ENCODE measurements around the gene KDM8. TPM values are rescaled to one million over a fixed set of nuclear protein-coding genes. Genes with fewer than 3 reads are reported as not detected.

The KDM8 gene
- total and polyA plus RNA-seq, 2 experiments from 2014 or later = 5.1 to 5.7 TPM

DNA sequence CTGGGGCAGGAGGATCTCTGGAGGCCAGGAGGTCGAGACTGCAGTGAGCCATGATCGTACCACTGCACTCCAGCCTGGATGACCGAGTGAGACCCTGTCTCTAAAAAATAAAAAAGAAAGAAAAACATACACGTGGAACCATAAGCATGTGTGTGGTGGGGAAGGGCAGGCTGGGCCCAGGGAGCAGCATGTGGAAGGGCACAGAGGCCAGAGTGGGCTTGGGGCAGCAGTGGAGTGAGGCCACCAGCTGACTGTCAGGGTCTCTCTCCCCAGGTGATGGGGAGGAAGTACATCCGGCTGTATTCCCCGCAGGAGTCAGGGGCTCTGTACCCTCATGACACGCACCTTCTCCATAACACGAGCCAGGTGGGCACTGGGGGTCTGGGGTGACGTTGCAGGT lies 16.8 kb downstream of the KDM8 start:
- Histone ChIP-seq H3K4me2 (no peak overlapping the region), H3K9me2 (ENCODE audit: insufficient read depth) (no peaks in the 10 kb centered on the region), H3K27me3 (ENCODE audit: insufficient read depth) (no peaks in the 10 kb centered on the region), H3F3A (replicated peaks; ENCODE audit: low read depth) (no peaks in the 10 kb centered on the region), H3K36me3 (ENCODE audit: insufficient read depth) (no peaks in the 10 kb centered on the region), H3K4me3 (no peak overlapping the region), H3K27ac (ENCODE audit: low read depth) (no peak overlapping the region), H4K20me1 (replicated peaks; ENCODE audit: insufficient read depth) (no peaks in the 10 kb centered on the region), H3K4me1 (ENCODE audit: insufficient read depth) (no peaks in the 10 kb centered on the region), H2AFZ (no peak overlapping the region), H3K79me2 (replicated peaks; ENCODE audit: insufficient read depth) (no peaks in the 10 kb centered on the region)
- TF ChIP-seq ZNF331 (CRISPR knock-in tag; IDR thresholded peaks at IDR 0.05; ENCODE audit: low read depth) = no peak
- TF ChIP-seq, protein P1, sequence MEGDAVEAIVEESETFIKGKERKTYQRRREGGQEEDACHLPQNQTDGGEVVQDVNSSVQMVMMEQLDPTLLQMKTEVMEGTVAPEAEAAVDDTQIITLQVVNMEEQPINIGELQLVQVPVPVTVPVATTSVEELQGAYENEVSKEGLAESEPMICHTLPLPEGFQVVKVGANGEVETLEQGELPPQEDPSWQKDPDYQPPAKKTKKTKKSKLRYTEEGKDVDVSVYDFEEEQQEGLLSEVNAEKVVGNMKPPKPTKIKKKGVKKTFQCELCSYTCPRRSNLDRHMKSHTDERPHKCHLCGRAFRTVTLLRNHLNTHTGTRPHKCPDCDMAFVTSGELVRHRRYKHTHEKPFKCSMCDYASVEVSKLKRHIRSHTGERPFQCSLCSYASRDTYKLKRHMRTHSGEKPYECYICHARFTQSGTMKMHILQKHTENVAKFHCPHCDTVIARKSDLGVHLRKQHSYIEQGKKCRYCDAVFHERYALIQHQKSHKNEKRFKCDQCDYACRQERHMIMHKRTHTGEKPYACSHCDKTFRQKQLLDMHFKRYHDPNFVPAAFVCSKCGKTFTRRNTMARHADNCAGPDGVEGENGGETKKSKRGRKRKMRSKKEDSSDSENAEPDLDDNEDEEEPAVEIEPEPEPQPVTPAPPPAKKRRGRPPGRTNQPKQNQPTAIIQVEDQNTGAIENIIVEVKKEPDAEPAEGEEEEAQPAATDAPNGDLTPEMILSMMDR (conservative IDR thresholded peaks at IDR 0.05; ENCODE audit: low read depth in 2 of 2) = no peak
- TF ChIP-seq ZNF114 (CRISPR knock-in tag; IDR thresholded peaks at IDR 0.05) = no peak
- no peak for TF ChIP-seq JUNB (IDR thresholded peaks at IDR 0.05; ENCODE audit: unreplicated experiment)
- TF ChIP-seq, protein P2, sequence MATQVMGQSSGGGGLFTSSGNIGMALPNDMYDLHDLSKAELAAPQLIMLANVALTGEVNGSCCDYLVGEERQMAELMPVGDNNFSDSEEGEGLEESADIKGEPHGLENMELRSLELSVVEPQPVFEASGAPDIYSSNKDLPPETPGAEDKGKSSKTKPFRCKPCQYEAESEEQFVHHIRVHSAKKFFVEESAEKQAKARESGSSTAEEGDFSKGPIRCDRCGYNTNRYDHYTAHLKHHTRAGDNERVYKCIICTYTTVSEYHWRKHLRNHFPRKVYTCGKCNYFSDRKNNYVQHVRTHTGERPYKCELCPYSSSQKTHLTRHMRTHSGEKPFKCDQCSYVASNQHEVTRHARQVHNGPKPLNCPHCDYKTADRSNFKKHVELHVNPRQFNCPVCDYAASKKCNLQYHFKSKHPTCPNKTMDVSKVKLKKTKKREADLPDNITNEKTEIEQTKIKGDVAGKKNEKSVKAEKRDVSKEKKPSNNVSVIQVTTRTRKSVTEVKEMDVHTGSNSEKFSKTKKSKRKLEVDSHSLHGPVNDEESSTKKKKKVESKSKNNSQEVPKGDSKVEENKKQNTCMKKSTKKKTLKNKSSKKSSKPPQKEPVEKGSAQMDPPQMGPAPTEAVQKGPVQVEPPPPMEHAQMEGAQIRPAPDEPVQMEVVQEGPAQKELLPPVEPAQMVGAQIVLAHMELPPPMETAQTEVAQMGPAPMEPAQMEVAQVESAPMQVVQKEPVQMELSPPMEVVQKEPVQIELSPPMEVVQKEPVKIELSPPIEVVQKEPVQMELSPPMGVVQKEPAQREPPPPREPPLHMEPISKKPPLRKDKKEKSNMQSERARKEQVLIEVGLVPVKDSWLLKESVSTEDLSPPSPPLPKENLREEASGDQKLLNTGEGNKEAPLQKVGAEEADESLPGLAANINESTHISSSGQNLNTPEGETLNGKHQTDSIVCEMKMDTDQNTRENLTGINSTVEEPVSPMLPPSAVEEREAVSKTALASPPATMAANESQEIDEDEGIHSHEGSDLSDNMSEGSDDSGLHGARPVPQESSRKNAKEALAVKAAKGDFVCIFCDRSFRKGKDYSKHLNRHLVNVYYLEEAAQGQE (IDR thresholded peaks at IDR 0.05; ENCODE audit: unreplicated experiment) = no peak
- no peak for TF ChIP-seq EZH2phosphoT487 (IDR thresholded peaks at IDR 0.05; ENCODE audit: unreplicated experiment)
- no peak for TF ChIP-seq CREB1 (CRISPR knock-in tag; IDR thresholded peaks at IDR 0.05; ENCODE audit: low read depth)
- TF ChIP-seq, protein P3, sequence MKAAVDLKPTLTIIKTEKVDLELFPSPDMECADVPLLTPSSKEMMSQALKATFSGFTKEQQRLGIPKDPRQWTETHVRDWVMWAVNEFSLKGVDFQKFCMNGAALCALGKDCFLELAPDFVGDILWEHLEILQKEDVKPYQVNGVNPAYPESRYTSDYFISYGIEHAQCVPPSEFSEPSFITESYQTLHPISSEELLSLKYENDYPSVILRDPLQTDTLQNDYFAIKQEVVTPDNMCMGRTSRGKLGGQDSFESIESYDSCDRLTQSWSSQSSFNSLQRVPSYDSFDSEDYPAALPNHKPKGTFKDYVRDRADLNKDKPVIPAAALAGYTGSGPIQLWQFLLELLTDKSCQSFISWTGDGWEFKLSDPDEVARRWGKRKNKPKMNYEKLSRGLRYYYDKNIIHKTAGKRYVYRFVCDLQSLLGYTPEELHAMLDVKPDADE (IDR thresholded peaks at IDR 0.05) = no peak
- TF ChIP-seq STAT1 (IDR thresholded peaks at IDR 0.05; ENCODE audit: unreplicated experiment) = no peak
- no peak for TF ChIP-seq EZH2 (IDR thresholded peaks at IDR 0.05; ENCODE audit: low read depth, unreplicated experiment)
- TF ChIP-seq ZNF462 (CRISPR knock-in tag; IDR thresholded peaks at IDR 0.05) = no peak
- Mint-ChIP-seq H3K4me3 (no peak overlapping the region), H3K27me3 (ENCODE audit: insufficient read depth, low read depth, poor library complexity) (peaks cover 3% of the 10 kb centered on the region), H3K27ac (no peak overlapping the region), H3K4me1 (no peaks in the 10 kb centered on the region; the same call in 2 of the 3 replicates), H3K36me3 (ENCODE audit: low read depth) (peaks cover 6% of the 10 kb centered on the region), H3K9me3 (peaks cover 3% of the 10 kb centered on the region; the same call in 2 of the 3 replicates)
- ATAC-seq (no peak), DNase-seq (ENCODE audit: low spot score) (no peak)
